Cortex of kidney (tissue), 1 donor: ENCODE measurements around the gene MRPL42.
"Not testable (repeated sequence)": the region's sequence is repeated elsewhere in the genome, so short reads cannot be mapped to it uniquely, and the experiment has no call there.

Experiments
- DNase-seq: peaks from one replicate; lab custom pipeline; 2025; lab: John Stamatoyannopoulos, UW

The MRPL42 gene

DNA sequence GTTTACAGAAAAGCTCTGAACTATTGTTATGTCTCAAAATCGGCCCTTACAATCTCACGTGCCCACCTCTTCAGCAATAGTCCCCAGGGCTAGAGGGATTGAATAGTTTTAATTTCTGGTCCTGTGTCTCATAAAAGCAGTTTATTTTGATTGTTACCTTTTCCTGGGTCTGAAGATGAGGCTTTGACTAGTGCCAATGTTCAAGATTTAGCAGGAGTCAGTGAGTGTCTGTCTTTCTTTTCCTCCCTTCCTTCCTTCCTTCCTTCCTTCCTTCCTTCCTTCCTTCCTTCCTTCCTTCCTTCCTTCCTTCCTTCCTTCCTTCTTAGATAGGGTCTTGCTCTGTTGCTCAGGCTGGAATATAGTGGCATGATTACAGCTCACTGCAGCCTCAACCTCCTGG lies 80.5 kb downstream of the MRPL42 start:
- no peak for DNase-seq

DNA sequence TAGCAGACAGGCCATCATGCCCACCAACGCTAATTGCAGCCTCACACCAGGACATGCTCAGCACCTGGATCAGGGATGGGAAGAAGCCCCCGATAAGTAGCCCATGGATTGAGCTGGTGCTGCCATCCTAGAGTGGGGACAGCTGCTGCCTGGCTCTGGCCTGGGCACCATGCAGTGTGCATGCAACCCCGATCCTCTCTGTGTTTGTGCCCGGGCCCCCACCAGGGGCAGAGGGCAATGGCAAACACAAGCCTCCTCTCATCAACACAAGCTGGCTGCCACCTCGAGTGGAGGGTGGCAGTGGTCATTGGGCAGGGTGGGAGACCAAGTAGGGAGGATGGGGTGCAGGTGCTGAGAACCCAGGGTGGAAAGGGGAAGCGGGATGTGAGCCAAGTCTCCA lies 81.9 kb downstream of the MRPL42 start:
- DNase-seq, result no peak

DNA sequence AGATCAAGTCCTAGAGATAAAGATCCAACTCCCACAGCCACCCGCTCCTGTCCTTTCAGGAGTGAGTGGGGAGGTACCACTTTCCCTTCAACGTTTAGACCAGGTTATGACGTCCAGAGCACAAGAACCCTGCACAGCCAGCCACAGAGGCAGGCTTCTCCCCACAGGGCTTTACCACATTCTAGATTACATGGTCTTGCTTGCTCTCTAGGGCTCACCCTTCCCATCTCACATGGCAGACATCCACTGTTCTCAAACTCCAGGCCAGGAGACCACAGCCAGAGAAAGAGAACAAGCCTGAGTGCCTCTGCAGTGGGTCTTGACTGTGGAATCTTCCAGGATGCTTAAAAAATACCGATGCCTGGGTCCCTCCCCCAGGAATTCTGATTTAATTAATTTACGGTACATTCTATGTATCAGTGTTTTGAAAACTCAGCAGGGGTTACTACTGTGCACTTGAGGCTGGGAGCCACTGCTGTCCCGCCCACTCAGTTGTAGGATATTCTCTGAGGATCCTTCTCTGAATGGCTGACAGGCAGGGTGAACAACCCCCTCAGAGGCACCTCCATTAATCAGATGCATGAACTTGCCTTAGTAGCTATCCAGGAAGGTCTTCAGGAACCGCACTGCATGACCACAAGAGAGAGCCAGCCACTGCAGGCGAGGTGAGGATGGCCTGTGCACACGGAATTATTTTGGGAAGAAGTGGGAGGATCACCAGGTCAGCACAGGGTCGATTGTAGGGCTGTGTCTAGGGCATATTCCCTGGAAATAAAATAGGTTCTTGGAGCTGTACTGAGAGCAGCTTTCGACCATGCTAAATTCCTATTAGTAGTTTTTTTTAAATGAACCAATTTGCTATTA lies 83.7 kb downstream of the MRPL42 start:
- no peak for DNase-seq

DNA sequence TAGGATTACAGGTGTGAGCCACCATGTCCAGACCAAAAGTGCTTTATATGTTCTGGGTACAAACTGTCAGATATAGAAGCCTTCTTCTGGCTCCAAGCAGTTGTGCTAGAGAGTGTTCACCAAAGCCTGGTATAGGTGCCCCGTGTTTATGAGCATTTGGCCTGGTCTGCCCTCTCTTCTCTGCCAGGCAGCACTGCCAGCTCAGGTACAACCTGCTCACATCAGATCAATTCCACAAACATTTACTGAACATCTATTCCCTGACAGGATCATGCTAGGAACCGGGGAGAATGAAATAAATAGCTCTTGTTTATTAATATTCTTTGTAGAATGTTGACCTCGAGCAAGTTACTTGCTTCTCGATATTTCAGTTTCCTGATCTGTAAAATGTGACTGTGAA lies 85.1 kb downstream of the MRPL42 start:
- no peak for DNase-seq

DNA sequence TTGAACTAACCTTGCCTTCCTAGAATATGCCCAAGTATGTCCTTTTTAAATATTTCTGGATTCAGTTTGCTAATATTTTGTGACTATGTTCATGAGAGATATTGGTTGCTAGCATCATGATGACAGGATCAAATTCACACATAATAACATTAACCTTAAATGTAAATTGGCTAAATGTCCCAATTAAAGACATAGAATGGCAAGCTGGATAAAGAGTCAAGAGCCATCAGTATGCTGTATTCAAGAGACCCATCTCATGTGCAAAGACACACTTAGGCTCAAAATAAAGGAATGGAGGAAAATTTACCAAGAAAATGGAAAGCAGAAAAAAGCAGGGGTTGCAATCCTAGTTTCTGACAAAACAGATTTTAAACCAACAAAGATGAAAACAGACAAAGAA lies 90.6 kb downstream of the MRPL42 start:
- not testable (repeated sequence) for DNase-seq

DNA sequence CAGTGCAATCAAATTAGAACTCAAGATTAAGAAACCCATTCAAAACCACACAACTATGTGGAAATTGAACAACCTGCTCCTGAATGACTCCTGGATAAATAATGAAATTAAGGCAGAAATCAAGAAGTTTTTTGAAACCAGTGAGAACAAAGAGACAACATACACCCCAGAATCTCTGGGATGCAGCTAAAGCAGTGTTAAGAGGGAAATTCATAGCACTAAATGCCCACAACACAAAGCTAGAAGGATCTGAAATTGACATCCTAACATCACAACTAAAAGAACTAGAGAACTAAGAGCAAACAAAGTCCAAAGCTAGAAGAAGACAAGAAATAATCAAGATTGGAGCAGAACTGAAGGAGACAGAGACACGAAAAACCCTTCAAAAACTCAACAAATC lies 91.4 kb downstream of the MRPL42 start:
- DNase-seq, result not testable (repeated sequence)

DNA sequence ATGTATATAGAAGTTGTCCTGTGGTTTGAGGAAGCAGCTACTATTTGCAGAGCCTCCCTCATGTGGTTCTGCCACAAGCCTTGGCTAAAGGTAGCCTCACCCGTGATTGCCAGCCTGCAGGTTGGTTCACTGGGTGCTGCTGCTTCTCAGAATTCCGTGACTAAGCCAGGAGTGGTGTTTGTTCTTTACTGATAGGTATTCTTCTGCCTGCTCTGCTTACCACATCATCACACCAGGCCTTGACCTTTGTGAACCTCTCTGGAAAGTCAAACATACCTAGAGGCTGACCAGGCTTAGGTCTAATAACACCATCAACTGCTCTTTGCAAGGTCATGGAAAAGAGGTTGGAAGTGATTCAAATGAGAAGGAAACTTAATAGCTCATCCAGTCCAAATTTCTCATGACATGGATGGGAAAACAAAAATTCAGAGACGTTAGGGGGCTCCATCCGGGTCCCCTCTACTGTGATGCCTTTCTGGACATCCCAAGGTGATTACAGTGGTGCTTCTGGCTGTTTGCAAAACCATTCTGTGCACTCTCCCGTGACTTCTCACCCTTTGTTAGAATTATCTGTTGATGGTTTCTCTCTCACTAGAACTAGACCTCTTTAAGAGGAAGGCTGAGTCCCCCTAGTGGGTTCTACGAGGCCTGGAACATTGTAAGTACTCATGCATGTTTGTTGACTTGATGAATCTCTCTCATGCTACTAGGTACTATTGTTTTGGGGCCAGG lies 96.7 kb downstream of the MRPL42 start:
- DNase-seq, result no peak

DNA sequence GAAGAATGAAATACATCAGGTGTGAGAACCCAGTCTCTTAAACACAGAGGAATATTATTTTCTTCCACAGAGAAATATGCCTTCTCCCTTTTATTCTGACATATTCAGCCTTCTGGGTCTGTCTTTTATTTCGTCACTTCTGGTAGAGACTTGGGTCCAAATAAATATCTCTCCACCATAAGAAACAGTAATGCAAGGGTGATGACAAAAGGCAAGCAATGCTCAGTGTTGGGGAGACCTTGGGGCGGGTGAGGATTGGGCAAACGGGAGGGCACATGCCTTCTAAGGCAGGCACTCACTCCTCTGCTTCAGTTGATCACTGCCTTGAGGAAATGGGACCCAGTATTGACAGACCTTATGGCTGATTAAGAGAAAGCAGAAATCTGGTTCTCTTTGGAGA lies 98.4 kb downstream of the MRPL42 start:
- no peak for DNase-seq
